Kidney (tissue), 14 donors: ENCODE results near the gene BCKDHA. TPM values are rescaled to one million over a fixed set of nuclear protein-coding genes. Genes with fewer than 3 reads are reported as not detected.

ENCODE experiments used
- DNase-seq, 5 donors: peaks; one replicate each; pipeline ENCODE4 v3.0.0-alpha.2; 2013 to 2020
- FAIRE-seq: peaks from 2 replicates; lab custom pipeline; 2012; peaks lifted over from hg19 to GRCh38; lab: Jason Lieb, UNC
- H3K27ac ChIP-seq, 2 donors: one replicate each; pipeline ENCODE4 v1.7.0; 2013; ENCODE audit warnings: low read depth in 2 of 2, low read length in 2 of 2, inconsistent platforms in 1 of 2
- H3K27me3 ChIP-seq: one replicate; pipeline ENCODE4 v1.7.1; 2013; ENCODE audit warnings: low read length, inconsistent platforms; ENCODE audit not compliant: control insufficient read depth, insufficient read depth
- H3K36me3 ChIP-seq, 3 donors: one replicate each; pipeline versions ENCODE4 v1.7.0 to v1.7.1; 2013; ENCODE audit warnings: low read length in 3 of 3, control low read depth in 1 of 3, inconsistent platforms in 1 of 3; ENCODE audit not compliant: insufficient read depth in 3 of 3, control insufficient read depth in 2 of 3
- H3K4me1 ChIP-seq, 3 donors: one replicate each; pipeline versions ENCODE4 v1.7.0 to v1.7.1; 2013; ENCODE audit warnings: low read length in 3 of 3, inconsistent platforms in 1 of 3, low read depth in 1 of 3; ENCODE audit not compliant: control insufficient read depth in 2 of 3, insufficient read depth in 2 of 3
- H3K4me3 ChIP-seq, 3 donors: one replicate each; pipeline versions ENCODE4 v1.7.0 to v1.8.1; 2013; ENCODE audit warnings: low read length in 3 of 3, control low read depth in 1 of 3, inconsistent platforms in 1 of 3
- H3K9ac ChIP-seq, 3 donors: one replicate each; pipeline versions ENCODE4 v1.7.0 to v1.7.1; 2013; ENCODE audit warnings: low read length in 3 of 3, control low read depth in 1 of 3, inconsistent platforms in 1 of 3
- H3K9me3 ChIP-seq, 3 donors: one replicate each; pipeline versions ENCODE4 v1.7.0 to v1.7.1; 2013; ENCODE audit warnings: low read length in 3 of 3, control low read depth in 1 of 3, inconsistent platforms in 1 of 3; ENCODE audit not compliant: control insufficient read depth in 2 of 3, insufficient read depth in 1 of 3
- CTCF ChIP-seq: IDR thresholded peaks from 3 replicates; pipeline ENCODE4 v1.5.1; 2012; ENCODE audit warnings: mild to moderate bottlenecking, moderate library complexity, borderline replicate concordance; ENCODE audit not compliant: insufficient read depth; ENCODE audit errors: extremely low read depth
- intact Hi-C: fragments of 100-400 bp; cut with DNase I; formaldehyde crosslinking; loops from one replicate; pipeline ENCODE4 v1.11.1; 2022
- polyA plus RNA-seq: library from polyadenylated mRNA; stranded (reverse); fragments of 350-450 nt; fragmentation: Illumina TruSeq; extraction: RNeasy Lipid Tissue Mini Kit (QIAGEN cat#74804); gene quantifications from one replicate; pipeline ENCODE4 v1.2.3, GENCODE V29; 2014; ENCODE audit warnings: low read depth, low replicate concordance; ENCODE audit not compliant: insufficient read depth
- total RNA-seq: library from RNA; stranded (reverse); fragmentation: NEBNext Ultra II Directional; extraction: Animal tissue kit (Norgen Biotek cat#: 25700); gene quantifications from one replicate; pipeline ENCODE4 v1.2.1, GENCODE V29; 2021
- donor health status: control.
- donor health status: control.
- donor health status: control.
- donor health status: control.
- donor health status: control.
- donor health status: DM: yes; HTN: yes; CAD: no.
- donor health status: Normal renal cell carcinoma (clear cell type).

BCKDHA gene
- total and polyA plus RNA-seq, 2 donors from 2014 or later, result 30.9 to 72.2 TPM

GRCh38 chr19:41447732-41448332 lies 50.2 kb downstream of the BCKDHA start:
- FAIRE-seq (no peak), DNase-seq (no peak)
- Histone ChIP-seq H3K4me3 (no peak overlapping the region), H3K9me3 (no peaks in the 10 kb centered on the region), H3K4me1 (no peaks in the 10 kb centered on the region), H3K36me3 (no peaks in the 10 kb centered on the region), H3K27ac (no peak overlapping the region), H3K9ac (no peak overlapping the region), H3K27me3 (no peaks in the 10 kb centered on the region)
- intact Hi-C loops, result loop anchor here (10.0 kb wide), 1 partner anchor 127 kb away; the partner anchor contains the start of gene CEACAM21
- no peak for TF ChIP-seq CTCF

GRCh38 chr19:41449079-41449864 lies 51.7 kb downstream of the BCKDHA start:
- intact Hi-C loops, result loop anchor here (10.0 kb wide), 1 partner anchor 126 kb away; the partner anchor contains the start of gene CEACAM21
- peak overlapping the region in 1 of 3 donors; percentile 46 for H3K9ac ChIP-seq
- H3K4me1 ChIP-seq, result no peaks in the 10 kb centered on the region
- no peak overlapping the region for H3K27ac ChIP-seq
- H3K4me3 ChIP-seq, result peak overlapping the region in 2 of 3 donors; percentile 11 to 46
- H3K36me3 ChIP-seq, result no peaks in the 10 kb centered on the region
- TF ChIP-seq CTCF, result peak; percentile 96
- DNase-seq, result peak; percentile 72 to 88 (median 84)
- H3K9me3 ChIP-seq, result no peaks in the 10 kb centered on the region
- no peaks in the 10 kb centered on the region for H3K27me3 ChIP-seq
- FAIRE-seq, result no peak

GRCh38 chr19:41449865-41450178 lies 52.2 kb downstream of the BCKDHA start:
- FAIRE-seq (no peak), DNase-seq (no peak)
- TF ChIP-seq CTCF, result no peak
- Histone ChIP-seq H3K4me3 (peak overlapping the region in 1 of 3 donors; percentile 46), H3K9ac (peak overlapping the region in 1 of 3 donors; percentile 46), H3K36me3 (no peaks in the 10 kb centered on the region), H3K4me1 (no peaks in the 10 kb centered on the region), H3K27me3 (no peaks in the 10 kb centered on the region), H3K9me3 (no peaks in the 10 kb centered on the region), H3K27ac (no peak overlapping the region)
- intact Hi-C loops, result loop anchor here (10.0 kb wide), 1 partner anchor 125 kb away; the partner anchor contains the start of gene CEACAM21
